GM18511 (cell line): Measurements from ENCODE around the gene FRAT1.

Experiments used
- ATAC-seq: cut with Tn5 transposase; IDR thresholded peaks from one replicate; pipeline ENCODE4 v1.9.1; 2021; ENCODE audit warnings: mild to moderate bottlenecking, moderate library complexity; ENCODE audit not compliant: unreplicated experiment

Gene FRAT1

DNA sequence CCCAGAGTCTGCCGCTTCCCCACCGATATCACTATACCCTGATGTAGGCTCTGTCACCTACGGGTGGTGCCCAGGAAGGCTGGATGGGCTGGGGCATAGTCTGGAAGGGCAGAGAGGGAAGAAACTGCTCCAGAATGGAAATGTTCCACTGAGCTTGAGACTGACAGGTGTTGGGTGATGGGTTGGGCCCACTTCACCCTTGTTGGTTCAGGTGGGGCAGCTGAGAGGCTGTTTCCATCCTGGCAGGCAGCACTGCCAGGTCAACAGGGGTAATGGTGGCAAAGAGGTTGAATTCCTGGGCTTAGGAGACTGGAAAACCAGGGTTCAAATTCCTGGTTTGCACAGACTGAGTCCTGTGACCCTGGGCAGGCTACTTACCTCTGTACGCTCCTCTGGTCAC, 44.0 kb downstream of the FRAT1 start:
- ATAC-seq = no peak

DNA sequence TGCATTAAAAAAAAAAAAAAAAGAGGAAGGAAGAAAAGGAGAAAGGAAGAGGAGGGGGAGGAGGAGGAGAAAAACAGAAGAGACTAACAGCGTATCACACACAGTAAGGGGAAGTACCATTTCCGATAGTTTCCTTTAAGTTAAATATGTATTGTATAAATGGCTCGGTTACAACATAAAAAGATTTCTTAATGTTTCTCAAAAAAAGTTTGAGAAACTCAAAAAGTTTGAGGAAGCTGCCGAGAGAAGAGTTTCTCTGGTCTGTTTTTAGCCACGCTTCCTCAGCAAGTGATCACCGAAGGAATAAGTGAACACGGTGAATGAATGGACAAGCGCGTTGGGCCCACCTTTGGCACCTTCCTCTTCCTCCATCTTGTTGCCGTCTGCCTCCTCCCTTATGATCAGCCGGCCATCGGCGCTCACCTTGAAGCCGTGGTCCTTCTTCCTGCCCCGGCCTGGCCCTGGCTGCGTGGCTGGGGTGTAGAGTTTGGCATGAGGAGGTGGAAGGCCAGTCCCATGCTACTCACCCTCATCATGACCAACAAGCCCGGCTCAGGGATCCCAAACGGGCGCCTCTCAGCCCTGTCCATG, 46.8 kb downstream of the FRAT1 start:
- ATAC-seq = no peak

DNA sequence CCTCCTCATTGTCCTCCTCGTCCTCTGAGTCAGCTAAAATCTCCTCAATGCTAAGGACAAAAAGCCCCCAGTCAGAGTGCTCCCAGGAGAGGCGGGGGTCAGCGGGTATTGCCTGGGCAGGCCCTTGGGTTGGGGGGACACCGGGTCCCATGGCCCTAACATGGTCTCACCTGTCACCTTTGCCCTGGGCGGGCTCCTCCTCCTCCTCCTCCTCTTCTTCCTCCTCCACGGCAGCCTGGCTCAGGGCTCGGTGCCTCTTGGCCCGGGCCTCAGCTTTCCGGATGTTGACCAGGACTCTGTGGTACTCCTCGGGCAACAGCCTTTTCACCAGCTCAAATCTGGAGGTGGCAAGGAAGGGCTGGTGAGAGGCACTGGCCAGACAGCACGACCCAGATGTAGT, 47.5 kb downstream of the FRAT1 start:
- ATAC-seq = no peak

DNA sequence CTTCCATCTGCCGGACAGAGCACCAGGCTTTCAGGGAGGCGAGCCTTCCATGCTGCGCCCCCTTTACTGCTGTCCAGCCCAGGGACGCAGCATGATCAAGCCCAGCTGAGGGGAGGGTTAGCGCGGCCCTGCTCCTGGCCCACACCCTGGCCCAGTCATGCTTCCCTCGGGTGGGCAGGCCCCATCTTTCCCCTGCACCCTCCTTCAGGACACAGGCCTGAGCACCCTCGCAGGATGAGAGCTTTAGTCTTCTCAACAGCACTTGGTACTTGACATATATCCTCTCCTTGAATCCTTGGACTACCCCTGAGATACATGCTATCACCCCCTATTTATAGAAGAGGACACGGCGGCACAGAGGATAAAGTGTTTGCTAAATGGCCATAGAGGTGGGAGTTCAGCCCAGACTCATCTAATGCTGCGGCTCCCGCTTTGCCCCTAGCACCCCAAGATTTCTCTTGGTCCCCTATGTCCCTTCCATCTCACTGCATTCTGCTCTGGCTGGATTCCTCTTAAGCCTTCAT, 48.1 kb downstream of the FRAT1 start:
- ATAC-seq = no peak
